ENCODE measurements around the gene DENND6A. TPM values are rescaled to one million over a fixed set of nuclear protein-coding genes. Genes with fewer than 3 reads are reported as not detected.
A peak's percentile ranks its signal among the peaks of the same experiment; 100 is the strongest.

DENND6A gene
- total and polyA plus RNA-seq, 2 of the 13 experiments (the other 11 are each of a cell fraction or from before 2014, with no cell fraction given): 9.4 to 11.1 TPM

- no peak for TF ChIP-seq SKIL (CRISPR knock-in tag; IDR thresholded peaks at IDR 0.05; ENCODE audit: borderline replicate concordance)
- peak; percentile 98 for TF ChIP-seq ZSCAN21 (CRISPR knock-in tag; IDR thresholded peaks at IDR 0.05; ENCODE audit: borderline replicate concordance)
- peak; percentile 67 for TF ChIP-seq KDM2A (CRISPR knock-in tag; IDR thresholded peaks at IDR 0.05; ENCODE audit: borderline replicate concordance, low read depth)
- TF ChIP-seq ZNF784 (CRISPR knock-in tag; IDR thresholded peaks at IDR 0.05; ENCODE audit: borderline replicate concordance): peak; percentile 99
- TF ChIP-seq ZNF431 (CRISPR knock-in tag; IDR thresholded peaks at IDR 0.05; ENCODE audit: borderline replicate concordance, low read depth): peak; percentile 73
- TF ChIP-seq ZNF337 (CRISPR knock-in tag; IDR thresholded peaks at IDR 0.05; ENCODE audit: borderline replicate concordance, low read depth): 0 out of 2 replicates have a peak, but pooled peaks have one; percentile 26
- TF ChIP-seq ZNF12 (CRISPR knock-in tag; IDR thresholded peaks at IDR 0.05): no peak
- peak; percentile 82; the same call in 1 of the 2 replicates for TF ChIP-seq ZNF639 (CRISPR knock-in tag; conservative IDR thresholded peaks at IDR 0.05)
- TF ChIP-seq PATZ1 (CRISPR knock-in tag; IDR thresholded peaks at IDR 0.05): peak; percentile 85; the same call in 1 of the 2 replicates
- no peak for TF ChIP-seq ZFP36L2 (CRISPR knock-in tag; IDR thresholded peaks at IDR 0.05)
- no peak for TF ChIP-seq PHB2 (IDR thresholded peaks at IDR 0.05; ENCODE audit: partially characterized antibody)
- peak; percentile 89 for TF ChIP-seq ZNF761 (CRISPR knock-in tag; conservative IDR thresholded peaks at IDR 0.05)
- TF ChIP-seq ZNF124 (CRISPR knock-in tag; IDR thresholded peaks at IDR 0.05): peak; percentile 87; the same call in 1 of the 2 replicates
- TF ChIP-seq SETDB1 (CRISPR knock-in tag; IDR thresholded peaks at IDR 0.05; ENCODE audit: borderline replicate concordance): no peak
- TF ChIP-seq ELF4 (CRISPR knock-in tag; IDR thresholded peaks at IDR 0.05; ENCODE audit: borderline replicate concordance): no peak
- TF ChIP-seq ZBTB34 (CRISPR knock-in tag; IDR thresholded peaks at IDR 0.05): no peak
- no peak for TF ChIP-seq NONO (IDR thresholded peaks at IDR 0.05)
- TF ChIP-seq NONO (CRISPR knock-in tag; conservative IDR thresholded peaks at IDR 0.05): peak; percentile 96
- peak; percentile 90; the same call in 1 of the 2 replicates for TF ChIP-seq NFKB2 (CRISPR knock-in tag; IDR thresholded peaks at IDR 0.05; ENCODE audit: borderline replicate concordance)
These were observed at the start of gene DENND6A (continued) for GRCh38 chr3:57692396-57693147.
